ENCODE measurements around the gene PNPLA6.

PNPLA6 gene

GRCh38 chr19:7520131-7521051 lies 15.1 kb upstream of the PNPLA6 start:
- TF ChIP-seq JUND (IDR thresholded peaks at IDR 0.05; ENCODE audit: low read depth) = no peak
- in situ Hi-C loops (cut with HindIII; ENCODE audit: low pct_unique_long_range_greater_than_20kb, low sequenced_read_pairs) = no loop called here
- no peak for DNase-seq (ENCODE audit: low read depth in 1 of 2, low spot score in 1 of 2)

DNA sequence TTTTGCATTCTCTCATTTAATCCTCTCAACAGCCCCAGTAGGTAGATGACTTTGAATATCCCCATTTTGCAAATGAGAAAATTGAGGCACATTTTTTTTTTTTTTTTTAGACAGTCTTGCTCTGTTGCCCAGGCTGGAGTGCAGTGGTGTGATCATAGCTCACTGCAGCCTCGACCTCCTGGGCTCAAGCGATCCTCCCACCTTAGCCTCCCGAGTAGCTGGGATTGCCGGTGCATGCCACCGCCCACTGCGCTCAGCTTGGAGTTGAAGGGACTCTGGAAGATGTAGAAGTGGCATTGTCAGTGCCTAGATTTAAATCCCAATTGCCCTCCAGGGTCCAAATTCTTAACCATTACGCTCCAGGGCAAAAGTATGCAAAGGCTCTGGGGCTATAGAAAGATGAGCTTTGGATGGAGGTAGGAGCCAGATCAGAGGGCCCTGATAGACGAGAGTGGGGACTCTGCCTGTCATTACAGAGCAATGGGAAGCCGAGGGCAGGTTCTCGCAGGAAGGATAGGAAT lies 13.9 kb upstream of the PNPLA6 start:
- no peak for DNase-seq (ENCODE audit: low read depth in 1 of 2, low spot score in 1 of 2)
- in situ Hi-C loops (cut with HindIII; ENCODE audit: low pct_unique_long_range_greater_than_20kb, low sequenced_read_pairs) = no loop called here
- TF ChIP-seq JUND (IDR thresholded peaks at IDR 0.05; ENCODE audit: low read depth) = no peak

GRCh38 chr19:7522072-7522922 lies 13.2 kb upstream of the PNPLA6 start, which contains the start of gene MCOLN1:
Gene MCOLN1 (plus strand): TSS chr19:7522624. CDS start chr19:7522751, 127 bp downstream.
- no peak for TF ChIP-seq JUND (IDR thresholded peaks at IDR 0.05; ENCODE audit: low read depth)
- DNase-seq (ENCODE audit: low read depth in 1 of 2, low spot score in 1 of 2) = peak; percentile 95 to 100
- in situ Hi-C loops (cut with HindIII; ENCODE audit: low pct_unique_long_range_greater_than_20kb, low sequenced_read_pairs) = no loop called here

- in situ Hi-C loops (cut with HindIII; ENCODE audit: low pct_unique_long_range_greater_than_20kb, low sequenced_read_pairs) = no loop called here
- no peak for TF ChIP-seq JUND (IDR thresholded peaks at IDR 0.05; ENCODE audit: low read depth)
- no peak for DNase-seq (ENCODE audit: low read depth in 1 of 2, low spot score in 1 of 2)
Measured at GRCh38 chr19:7522923-7523667, 12.4 kb upstream of the PNPLA6 start.

DNA sequence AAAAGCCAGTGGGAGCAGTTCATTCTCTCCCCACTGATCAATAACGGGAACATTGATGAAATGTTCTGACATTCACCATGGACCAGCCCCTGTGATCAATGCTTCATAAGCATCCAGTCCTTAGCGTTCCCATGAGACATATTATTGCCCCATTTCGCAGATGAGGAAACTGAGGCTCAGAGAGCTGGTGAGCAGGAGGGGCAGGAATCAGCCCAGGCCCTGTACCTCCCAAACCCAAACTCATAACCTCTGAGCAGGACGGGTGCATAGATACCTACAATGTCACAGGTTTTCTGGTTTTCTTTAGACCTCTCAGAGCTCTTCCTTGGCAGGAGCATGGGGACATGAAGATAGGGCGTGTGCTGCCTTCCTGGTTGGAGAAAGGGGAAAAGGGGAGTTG lies 11.0 kb upstream of the PNPLA6 start:
- in situ Hi-C loops (cut with HindIII; ENCODE audit: low pct_unique_long_range_greater_than_20kb, low sequenced_read_pairs) = no loop called here
- DNase-seq (ENCODE audit: low read depth in 1 of 2, low spot score in 1 of 2) = no peak
- no peak for TF ChIP-seq JUND (IDR thresholded peaks at IDR 0.05; ENCODE audit: low read depth)

- in situ Hi-C loops (cut with HindIII; ENCODE audit: low pct_unique_long_range_greater_than_20kb, low sequenced_read_pairs) = no loop called here
- DNase-seq (ENCODE audit: low read depth in 1 of 2, low spot score in 1 of 2) = no peak
- no peak for TF ChIP-seq JUND (IDR thresholded peaks at IDR 0.05; ENCODE audit: low read depth)
Measured at GRCh38 chr19:7524992-7525739, 10.4 kb upstream of the PNPLA6 start.

- in situ Hi-C loops (cut with HindIII; ENCODE audit: low pct_unique_long_range_greater_than_20kb, low sequenced_read_pairs) = no loop called here
- TF ChIP-seq JUND (IDR thresholded peaks at IDR 0.05; ENCODE audit: low read depth) = no peak
- DNase-seq (ENCODE audit: low read depth in 1 of 2, low spot score in 1 of 2) = no peak
Measured at GRCh38 chr19:7526059-7526929, 9.2 kb upstream of the PNPLA6 start.

DNA sequence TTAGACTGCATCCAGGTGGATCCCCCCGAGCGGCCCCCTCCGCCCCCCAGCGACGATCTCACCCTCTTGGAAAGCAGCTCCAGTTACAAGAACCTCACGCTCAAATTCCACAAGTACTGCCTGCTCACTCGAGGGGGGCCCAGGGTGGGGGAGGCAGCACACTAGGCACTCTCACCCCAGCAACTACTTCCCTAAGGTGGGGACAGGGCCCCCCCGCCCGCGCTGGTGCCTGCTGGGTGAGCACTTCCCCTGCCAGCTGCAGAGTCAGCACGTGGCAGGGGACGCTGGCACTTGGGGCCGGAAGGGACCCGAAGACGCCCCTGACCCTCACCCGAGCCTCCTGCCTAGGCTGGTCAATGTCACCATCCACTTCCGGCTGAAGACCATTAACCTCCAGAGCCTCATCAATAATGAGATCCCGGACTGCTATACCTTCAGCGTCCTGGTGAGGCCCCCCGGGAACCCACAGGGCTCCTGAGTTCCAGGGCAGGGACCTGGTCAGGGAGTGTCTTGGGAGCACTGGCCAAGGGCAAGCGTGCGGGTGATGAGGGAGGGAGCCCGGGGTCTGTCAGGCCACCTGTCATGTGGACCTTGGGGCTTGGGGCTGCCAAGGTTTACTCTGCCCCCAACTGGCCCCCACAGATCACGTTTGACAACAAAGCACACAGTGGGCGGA lies 7.9 kb upstream of the PNPLA6 start:
- in situ Hi-C loops (cut with HindIII; ENCODE audit: low pct_unique_long_range_greater_than_20kb, low sequenced_read_pairs) = no loop called here
- no peak for DNase-seq (ENCODE audit: low read depth in 1 of 2, low spot score in 1 of 2)
- TF ChIP-seq JUND (IDR thresholded peaks at IDR 0.05; ENCODE audit: low read depth) = no peak

DNA sequence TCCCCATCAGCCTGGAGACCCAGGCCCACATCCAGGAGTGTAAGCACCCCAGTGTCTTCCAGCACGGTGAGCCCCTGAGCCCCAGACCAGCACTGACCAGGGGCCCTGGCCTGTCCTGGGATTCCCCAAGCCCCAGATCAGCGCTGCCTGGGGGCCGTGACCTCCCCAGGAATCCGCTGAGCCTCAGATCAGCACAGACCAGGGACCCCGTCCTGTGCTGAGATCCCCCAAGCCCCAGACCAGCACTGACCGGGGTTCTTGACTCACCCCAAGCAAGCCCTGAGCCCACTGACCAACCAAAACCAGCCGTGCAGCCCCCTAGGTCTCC lies 7.4 kb upstream of the PNPLA6 start:
- in situ Hi-C loops (cut with HindIII; ENCODE audit: low pct_unique_long_range_greater_than_20kb, low sequenced_read_pairs) = no loop called here
- DNase-seq (ENCODE audit: low read depth in 1 of 2, low spot score in 1 of 2) = no peak
- no peak for TF ChIP-seq JUND (IDR thresholded peaks at IDR 0.05; ENCODE audit: low read depth)

- no peak for DNase-seq (ENCODE audit: low read depth in 1 of 2, low spot score in 1 of 2)
- TF ChIP-seq JUND (IDR thresholded peaks at IDR 0.05; ENCODE audit: low read depth) = no peak
- in situ Hi-C loops (cut with HindIII; ENCODE audit: low pct_unique_long_range_greater_than_20kb, low sequenced_read_pairs) = no loop called here
Measured at GRCh38 chr19:7528522-7529245, 6.8 kb upstream of the PNPLA6 start.
